ENCODE results near the gene CHIC1. TPM values are rescaled to one million over a fixed set of nuclear protein-coding genes. Genes with fewer than 3 reads are reported as not detected.

CHIC1 gene
- total and polyA plus RNA-seq, 10 of the 15 experiments (the other 5 are each of a cell fraction or from before 2014, with no cell fraction given): 0.72 to 7.6 (median 3.8) TPM

- TF ChIP-seq POU2F2 (IDR thresholded peaks at IDR 0.05; ENCODE audit: borderline replicate concordance, low read depth, low read length) (no peak; the same call in 2 of the 3 replicates), SKIL (IDR thresholded peaks at IDR 0.05; ENCODE audit: low read depth, poor library complexity, severe bottlenecking) (no peak), DPF2 (IDR thresholded peaks at IDR 0.05) (no peak), SRF (IDR thresholded peaks at IDR 0.05; ENCODE audit: low read depth in 2 of 2, low read length in 2 of 2) (no peak), CHD4 (IDR thresholded peaks at IDR 0.05) (no peak), REST (IDR thresholded peaks at IDR 0.05; ENCODE audit: low read depth, low read length) (no peak), MAX (IDR thresholded peaks at IDR 0.05; ENCODE audit: low read depth, low read length) (peak; percentile 80), ZNF592 (IDR thresholded peaks at IDR 0.05) (no peak), POLR2AphosphoS5 (IDR thresholded peaks at IDR 0.05; ENCODE audit: low read length) (peak; percentile 48; the same call in 1 of the 2 replicates), IKZF1 (conservative IDR thresholded peaks at IDR 0.05) (peak; percentile 46; the same call in 1 of the 2 replicates), SIN3A (IDR thresholded peaks at IDR 0.05; ENCODE audit: low read depth, low read length) (no peak), MYB (IDR thresholded peaks at IDR 0.05; ENCODE audit: borderline replicate concordance, low read depth, low read length) (no peak), TCF12 (IDR thresholded peaks at IDR 0.05; ENCODE audit: low read depth, low read length) (no peak), NR2F1 (conservative IDR thresholded peaks at IDR 0.05) (no peak), TBL1XR1 (IDR thresholded peaks at IDR 0.05; ENCODE audit: low read depth, low read length) (no peak), CEBPZ (IDR thresholded peaks at IDR 0.05; ENCODE audit: low read depth, low read length) (no peak)
These were observed at the start of gene CHIC1 (continued) for GRCh38 chrX:73562984-73563737.

Data from GM12878 (cell line).